HUDEP-2 (cell line): ENCODE data around the gene NEK1.

ENCODE experiments used
- DNase-seq, 76 experiments: peaks; one replicate each; lab custom pipeline; 2025; ENCODE audit not compliant: unreplicated experiment in 76 of 76; lab: John Stamatoyannopoulos, UW

NEK1 gene

DNA sequence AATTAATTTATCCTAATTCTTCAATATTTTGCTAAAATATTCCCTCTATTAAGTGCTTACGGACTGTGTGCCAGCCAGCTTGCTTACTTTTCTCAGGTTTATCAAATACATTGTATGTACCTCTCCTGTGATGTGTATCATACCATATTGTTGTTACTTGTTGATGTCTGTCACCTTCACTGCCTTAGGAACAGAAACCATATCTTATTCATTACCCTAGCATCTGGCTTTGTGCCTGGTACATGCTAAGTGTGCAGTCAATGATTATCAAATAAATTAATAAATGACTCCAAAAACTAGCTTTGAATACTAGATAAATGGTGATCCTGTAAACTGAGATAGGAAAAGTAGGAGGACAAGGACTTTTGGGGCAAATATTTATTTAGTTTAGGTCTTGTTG, 14.9 kb upstream of the NEK1 start:
- peak in 26 of 76 experiments; percentile 1 to 55 (median 28) for DNase-seq

DNA sequence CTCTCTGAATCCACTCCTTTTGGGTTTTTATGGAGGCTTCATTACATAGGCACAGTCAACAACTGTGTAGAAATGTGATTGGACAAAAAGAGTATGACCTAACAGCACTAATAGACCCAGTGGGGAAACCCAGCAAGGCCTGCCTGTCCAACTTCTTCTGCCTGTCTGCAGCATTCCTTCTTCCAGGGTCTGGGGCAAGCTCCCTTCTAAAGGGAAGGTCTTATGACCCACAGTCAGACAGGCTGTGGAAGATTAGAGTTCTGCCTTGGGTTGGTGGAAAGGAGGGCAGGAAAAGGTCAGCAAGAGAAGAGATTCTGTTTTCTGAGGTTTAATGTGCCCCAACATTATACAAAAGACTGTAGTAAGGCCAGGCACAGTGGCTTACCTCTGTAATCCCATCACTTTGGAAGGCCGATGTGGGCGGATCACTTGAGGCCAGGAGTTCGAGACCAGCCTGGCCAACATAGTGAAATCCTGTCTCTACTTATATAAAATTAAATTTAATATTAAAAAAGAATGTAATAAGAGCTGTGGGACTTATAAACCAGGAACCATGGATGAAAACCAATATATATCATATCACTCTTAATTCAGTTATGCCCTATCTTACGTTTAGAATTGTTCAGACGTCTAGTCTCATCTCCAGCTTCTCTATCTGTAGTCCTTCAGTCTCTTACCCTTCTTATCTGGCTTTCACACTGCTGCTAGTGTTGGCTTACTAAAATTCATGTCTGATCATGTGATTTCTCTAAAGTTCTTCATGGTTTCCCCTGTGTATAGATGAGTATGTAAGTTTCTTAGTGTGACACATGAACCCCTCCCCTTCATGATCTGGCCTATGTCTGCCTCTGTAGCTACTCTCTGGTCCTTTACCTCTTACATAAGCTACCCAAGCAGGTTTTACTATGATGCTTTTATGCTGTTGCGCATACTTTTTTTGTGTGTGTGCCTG, 14.2 kb upstream of the NEK1 start:
- DNase-seq, result peak in 67 of 76 experiments; percentile 3 to 94 (median 43)

DNA sequence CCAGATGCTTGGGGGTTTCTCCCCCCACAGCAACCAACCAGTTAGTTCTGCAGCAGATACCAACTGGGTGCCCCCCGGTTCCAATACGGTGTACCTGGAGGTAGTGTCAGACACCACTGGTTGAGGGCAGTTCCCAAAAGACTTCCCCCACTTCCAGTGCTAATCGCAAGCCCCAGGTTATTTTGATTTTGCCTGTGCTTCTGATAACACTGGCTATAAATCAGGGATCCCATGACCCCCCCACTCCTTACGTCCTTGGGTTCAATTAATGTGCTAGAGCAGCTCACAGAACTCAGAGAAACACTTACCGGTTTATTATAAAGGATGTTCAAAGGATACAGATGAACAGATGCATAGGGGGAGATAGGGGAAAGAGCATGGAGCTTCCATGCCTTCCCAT, 13.5 kb upstream of the NEK1 start:
- peak in 1 of 76 experiments; percentile 0 for DNase-seq

DNA sequence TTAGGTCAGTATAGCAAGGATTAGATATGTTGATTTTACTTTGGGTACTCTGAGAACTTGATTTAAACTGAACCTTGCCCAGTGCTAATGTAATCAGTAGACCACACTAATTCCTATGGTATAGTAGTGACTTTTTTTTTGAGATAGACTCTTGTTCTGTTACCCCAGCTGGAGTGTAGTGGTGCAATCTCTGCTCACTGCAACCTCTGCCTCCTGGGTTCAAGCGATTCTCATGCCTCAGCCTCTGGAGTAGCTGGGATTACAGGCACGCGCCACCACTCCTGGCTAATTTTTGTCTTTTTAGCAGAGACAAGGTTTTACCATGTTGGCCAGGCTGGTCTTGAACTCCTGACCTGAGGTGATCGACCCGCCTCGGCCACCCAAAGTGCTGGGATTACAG, 11.6 kb upstream of the NEK1 start:
- peak in 1 of 76 experiments; percentile 46 for DNase-seq

DNA sequence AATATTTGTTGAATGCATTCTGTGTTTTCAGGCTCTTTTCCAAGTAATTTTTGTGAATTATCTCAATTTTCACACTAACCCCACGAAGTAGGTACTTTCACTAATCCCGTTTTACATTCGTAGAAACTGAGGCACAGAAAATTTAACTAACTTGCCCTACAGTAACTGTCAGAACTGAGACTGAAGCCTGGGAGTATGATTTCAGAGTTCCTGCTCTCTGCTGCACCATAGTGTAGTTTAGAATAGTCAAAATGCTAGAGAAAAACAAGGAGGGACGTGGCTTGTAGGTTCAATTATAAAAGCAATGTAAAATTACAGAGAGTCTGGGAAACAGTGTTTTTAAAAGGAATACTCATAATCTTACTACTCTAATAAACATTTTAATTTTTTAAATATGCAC, 10.2 kb upstream of the NEK1 start:
- no peak for DNase-seq

DNA sequence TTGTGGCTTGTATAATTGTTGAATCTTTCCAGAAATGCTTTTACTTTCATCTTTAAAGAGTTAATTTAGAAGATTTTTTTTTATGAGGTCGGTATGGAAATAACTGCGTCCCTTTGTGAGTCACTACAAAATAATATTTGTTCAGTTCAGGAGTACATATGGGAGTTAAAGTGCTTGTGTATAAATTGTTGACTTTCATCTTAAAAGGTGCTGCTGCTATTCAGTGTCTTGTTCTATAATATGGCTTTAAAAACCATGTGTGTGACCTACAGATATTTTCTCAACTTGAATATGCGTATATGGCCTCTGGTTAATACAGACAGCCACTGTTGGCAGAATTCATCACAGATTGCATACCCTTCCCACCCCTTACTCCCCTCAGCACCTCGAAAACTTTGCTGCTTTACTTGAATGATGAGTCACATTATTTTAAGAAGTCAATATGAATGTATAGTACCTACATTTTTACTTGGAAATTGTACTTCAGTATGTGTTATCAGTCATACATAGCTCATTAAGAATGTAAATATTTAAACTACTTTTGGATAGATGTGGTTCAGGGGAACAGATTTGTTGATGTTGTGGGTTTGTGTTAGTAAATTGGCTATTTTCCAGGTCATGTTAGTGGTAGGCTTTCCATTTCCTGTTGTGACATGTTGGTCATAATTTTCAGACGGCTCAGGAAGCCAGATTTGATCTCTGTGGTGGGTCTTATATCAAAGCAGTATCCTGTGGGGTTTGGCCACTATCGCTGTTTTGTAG, 9.5 kb upstream of the NEK1 start:
- peak in 34 of 76 experiments; percentile 1 to 66 (median 20) for DNase-seq

DNA sequence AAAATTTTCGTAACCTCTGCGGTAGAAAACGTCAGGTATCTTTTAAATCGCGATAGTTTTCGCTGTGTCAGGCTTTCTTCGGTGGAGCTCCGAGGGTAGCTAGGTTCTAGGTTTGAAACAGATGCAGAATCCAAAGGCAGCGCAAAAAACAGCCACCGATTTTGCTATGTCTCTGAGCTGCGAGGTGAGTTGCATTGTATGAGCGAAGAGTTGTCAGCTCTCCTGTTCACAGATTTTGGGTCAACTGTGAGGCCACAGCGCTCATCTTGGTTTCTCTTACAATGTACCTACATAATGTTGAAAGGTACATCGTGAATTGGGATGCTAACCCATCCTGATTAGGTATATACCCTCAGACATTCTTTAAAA, 8.5 kb upstream of the NEK1 start:
- DNase-seq, result peak in 4 of 76 experiments; percentile 0 to 19 (median 9)

DNA sequence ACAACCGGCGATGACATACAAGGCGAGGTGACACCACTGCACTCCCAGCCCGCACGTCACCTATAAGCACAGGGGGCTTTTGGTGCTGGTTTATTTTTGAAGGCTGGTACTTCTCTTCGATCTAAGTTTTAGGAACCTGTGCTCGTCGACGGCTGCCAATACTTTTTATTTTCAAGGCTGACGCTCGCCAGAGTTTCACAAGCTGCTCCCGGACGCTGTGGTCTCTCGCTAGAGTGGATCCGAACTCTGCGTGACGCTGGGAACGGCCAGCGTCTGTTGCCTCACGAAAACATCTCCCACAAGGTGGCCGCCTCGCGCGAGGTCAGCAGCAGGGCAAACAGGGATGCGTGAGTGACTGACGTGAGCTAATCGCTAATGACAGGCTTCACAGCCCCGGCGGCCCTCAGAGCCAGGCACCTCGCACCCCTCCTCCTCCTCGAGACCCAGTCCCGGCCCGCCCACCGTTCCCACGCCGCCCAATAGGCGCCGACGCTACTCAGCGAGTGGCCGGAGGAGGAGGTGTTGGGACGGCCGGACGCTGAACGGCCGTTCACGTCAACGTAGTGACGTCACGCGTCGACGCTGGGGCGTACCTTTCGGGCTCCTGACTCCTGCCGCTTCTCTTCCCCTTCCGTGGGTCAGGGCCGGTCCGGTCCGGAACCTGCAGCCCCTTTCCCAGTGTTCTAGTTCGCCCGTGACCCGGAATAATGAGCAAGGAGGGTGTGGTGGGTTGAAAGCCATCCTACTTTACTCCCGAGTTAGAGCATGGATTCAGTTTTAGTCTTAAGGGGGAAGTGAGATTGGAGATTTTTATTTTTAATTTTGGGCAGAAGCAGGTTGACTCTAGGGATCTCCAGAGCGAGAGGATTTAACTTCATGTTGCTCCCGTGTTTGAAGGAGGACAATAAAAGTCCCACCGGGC, 7.8 kb upstream of the NEK1 start, which contains the start of gene CLCN3:
CLCN3 (plus strand) TSS at position 621 of the 922 bp plus-strand sequence. CDS start 15,351 bp downstream, outside the sequence.
- peak; percentile 48 to 98 (median 95) for DNase-seq

DNA sequence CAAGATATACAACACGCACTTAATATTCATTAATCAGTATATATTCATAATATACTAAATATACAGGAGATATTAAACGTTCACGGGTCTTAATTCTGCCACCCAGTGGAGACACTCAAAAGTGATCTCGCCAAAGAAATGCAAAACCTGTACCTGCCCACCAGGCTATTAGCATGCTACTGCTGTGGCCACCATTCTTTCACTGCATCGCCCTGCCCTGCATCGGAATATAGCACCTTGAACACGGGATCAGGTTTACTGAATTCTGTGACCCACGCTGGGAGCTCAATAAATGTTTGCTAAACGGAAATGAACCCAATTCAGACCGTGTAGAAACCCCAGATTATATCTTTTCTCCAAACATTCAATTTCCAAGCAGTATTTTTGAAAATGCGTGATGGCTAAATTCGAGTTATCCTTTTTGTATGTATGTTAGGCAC, 7.2 kb upstream of the NEK1 start:
- DNase-seq, result peak in 59 of 76 experiments; percentile 0 to 67 (median 17)

DNA sequence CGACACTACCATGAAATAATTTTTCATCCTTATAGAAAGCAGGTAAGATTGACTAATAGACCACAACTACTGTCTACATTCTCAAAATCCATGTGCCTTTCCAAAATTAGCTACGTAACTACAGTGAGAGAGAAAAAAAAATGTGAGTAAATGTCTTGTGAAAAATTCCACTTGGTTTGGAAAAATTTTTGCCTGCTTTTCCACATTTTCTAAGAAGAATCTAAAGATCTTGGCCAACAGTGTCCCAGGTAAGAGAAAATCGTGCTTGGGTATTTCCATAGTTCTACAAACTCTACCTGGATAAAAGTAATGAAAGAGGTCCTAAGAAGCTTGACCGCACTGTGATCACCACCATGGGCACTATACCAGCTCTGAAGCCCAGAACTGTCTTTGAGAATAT, 6.6 kb upstream of the NEK1 start:
- no peak for DNase-seq

DNA sequence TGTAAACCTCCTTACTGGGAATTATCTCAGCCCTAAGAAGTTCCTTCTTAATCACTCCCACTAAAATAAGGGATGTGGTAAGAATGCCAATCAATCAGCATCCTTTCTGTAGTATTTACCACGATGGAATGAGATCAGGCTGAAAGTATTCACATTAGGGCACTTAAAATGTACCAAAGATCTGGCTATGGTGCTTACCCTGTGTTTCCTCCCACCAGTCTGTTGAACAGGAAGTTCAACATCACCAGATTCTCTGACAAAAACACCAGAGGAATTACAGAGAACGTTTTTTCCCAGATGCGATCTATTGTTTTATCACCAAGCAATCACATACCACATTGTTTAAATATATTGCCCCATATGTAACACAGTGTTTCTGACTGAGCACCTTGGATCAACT, 5.9 kb upstream of the NEK1 start:
- no peak for DNase-seq

DNA sequence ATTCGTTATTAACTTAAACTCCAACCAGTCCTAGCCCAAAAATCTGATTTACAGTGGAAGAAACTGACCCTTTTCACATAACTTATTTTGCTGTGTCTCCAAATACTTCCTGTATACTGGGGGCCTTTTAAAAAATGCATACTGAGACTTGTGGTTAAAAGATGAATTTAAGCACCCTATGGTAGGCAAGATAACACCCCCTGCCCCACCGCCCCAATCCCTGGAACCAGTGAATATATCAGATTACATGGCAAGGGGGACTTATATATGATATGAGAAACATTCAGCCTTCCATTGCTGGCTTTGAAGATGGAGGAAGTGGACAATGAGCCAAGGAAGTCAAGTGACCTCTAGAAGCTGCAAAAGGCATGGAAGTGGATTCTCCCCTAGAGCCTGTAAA, 4.9 kb upstream of the NEK1 start:
- peak in 6 of 76 experiments; percentile 0 to 8 (median 2) for DNase-seq

DNA sequence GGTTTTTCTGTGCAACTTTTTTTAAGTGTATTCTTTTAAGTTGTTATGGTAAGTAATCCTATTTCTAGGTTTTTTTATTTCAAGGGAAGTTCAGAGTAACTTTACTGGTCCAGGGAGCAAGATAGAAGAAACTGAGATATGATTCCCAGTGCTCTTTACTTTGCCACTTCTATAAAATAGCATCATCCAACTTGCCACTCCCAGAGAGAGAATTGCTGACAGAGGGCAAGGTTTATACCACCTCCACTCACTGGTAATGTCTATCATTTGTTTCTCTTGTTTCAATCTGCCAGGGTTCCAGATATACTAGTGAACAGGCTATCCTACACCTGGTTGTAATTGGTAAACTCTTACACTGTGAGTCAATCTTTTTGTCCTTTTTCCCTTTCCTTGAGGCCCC, 4.5 kb upstream of the NEK1 start:
- no peak for DNase-seq

DNA sequence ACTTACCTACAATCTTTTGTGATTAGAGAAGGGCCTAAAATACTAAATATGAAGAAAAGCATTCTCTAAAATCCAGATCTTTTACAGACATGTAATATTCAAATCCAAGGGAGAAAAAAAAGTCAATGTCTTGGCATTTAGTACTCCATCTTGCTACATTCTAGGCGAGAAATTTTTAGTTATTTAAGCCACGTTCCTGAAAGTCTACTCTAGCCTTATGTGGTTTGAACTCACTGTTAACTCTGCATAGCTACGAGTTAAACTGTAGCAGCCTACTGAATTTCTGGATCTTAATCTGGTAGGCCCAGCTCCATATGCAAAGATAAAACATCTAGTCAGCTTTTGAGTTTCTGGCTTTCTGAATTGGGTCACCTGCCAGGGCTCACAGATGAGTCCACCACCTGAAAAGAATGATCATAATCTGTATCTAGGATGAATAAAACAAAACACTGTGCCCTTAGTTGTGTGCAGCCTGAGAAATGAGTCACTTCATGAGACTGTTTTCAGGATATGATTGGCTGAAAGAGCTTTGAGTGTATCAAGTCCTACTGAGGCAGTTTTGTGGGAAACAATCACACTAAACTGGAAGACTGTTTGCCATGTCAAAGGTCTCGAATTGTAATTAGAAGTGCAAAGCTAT, 3.2 kb upstream of the NEK1 start:
- DNase-seq, result peak in 2 of 76 experiments; percentile 3 to 16

DNA sequence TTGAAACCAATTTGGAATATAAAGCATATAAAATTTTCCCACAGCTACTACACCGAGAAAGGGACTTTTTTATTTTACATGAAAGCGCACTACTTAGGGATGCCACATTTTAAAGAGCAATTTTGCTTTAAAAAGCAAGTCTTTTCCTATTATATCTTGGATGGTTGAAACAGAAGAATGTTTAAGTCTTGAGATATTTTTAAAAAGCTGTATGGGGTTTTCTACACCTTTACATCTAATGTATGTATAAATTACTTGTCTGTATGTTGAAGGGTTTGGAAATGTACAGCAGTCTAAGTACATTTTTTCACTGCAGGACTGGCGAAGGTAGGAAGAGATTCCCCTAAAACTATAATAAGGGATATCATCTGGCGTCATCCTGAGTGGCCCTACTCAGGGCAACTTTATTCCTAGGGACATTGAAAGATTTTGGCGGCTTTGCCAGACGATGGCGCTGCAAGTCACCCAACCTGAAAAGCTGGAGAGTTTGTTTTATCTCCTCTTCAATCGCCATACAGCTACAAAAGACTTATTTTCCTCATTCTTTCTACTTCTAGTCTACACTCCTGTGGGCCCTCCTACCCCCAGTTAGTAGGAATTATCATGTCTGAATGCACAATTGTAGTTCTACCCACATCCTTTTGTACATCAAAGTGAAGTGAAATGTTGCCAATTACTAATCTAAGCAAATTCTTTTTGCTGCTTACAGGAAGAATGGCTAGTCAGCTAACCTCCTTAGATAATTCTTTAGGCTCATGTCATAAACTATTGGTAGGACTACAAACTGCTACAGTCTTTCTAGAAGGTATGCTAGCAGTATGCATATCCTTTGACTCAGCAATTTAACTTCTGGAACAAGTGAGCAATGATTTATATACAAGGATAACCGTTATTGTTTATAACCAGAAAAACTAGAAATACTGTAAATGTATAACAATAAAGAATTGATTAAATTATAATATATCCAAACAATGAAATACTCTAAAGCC, 782 bp upstream of the NEK1 start:
- peak in 71 of 76 experiments; percentile 1 to 81 (median 54) for DNase-seq

DNA sequence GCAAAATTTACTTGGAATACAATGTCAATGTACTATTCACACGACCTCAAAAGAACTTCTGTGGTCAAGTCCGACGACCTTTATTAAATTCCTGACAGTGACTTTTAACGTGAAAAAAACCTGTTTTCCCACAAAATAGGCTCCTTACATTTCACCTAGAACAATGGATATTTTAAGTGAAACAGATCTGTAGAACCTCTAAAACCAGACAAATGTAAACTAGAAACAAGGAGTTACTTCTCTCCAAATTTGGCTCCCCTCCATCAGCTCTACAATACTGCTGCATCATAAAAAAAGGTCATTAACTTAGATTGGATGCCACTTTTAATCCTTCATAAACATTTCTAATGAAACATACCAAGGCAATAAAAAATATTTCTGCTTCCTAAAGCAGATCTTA, 1.2 kb downstream of the NEK1 start:
- DNase-seq, result no peak

DNA sequence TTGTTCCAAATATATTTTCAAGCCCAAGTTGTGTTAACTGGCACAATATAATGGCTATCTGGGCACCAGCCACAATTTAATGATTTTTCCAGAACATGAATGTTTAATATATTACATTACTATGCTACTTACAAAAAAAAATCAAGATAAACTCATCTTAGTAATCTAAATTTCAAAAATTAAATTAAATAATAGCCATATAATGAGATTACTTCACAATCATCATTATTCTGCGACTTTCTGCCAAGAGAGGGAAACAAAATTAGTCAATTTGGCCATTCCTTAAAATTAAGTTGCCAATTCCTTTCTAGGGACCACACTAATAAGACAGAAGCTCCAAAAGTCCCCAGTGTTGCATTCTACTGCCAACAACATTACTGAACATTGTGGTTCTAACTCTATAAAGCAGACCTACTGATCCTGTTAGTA, 7.5 kb downstream of the NEK1 start:
- no peak for DNase-seq

DNA sequence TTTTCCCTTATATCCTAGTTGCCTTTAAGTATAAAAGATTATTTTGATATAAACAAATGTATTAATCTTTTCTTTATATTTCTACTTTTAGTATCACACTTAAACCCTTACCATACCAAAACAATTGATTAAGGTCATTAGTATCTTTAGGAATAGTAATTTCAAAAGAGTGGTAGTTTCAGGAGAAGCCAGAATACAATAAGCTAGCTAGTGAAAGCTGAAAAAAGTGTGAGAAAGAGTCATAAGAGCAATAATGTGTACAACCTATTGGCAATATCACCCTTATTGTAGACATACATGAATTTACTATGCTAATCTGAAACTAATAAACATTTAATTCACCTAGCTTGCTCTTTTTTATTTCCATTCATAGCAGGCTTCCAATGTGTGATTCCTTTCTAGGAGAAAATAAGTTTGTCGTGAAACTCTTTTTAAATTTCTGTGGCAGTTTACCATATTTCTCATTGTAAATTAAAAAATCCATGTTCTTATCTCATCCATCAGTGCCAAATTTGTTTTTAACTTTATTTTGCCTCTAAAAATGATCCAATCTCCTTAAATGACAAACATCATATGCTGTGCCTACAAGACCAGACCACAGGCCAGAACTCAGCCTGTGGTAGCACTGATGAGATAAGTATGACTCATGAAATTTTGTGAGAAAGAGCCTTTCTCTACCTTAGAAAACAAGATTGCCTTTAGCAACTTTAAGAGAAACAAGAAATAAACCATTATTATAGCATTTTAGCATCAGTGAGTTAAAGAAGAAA, 8.1 kb downstream of the NEK1 start:
- DNase-seq, result peak in 53 of 76 experiments; percentile 0 to 74 (median 27)
